Measurements from ENCODE around the gene ZFYVE9.
A peak's percentile ranks its signal among the peaks of the same experiment; 100 is the strongest.

The ZFYVE9 gene

GRCh38 chr1:52305417-52306226 is 163.7 kb downstream of the ZFYVE9 start:
- Histone ChIP-seq H3K27ac (ENCODE audit: low read length) (no peak overlapping the region), H3K27me3 (ENCODE audit: insufficient read depth, low read length, poor library complexity) (no peaks in the 10 kb centered on the region)

GRCh38 chr1:52306227-52307006 is 164.5 kb downstream of the ZFYVE9 start:
- Histone ChIP-seq H4K20me1 (ENCODE audit: insufficient read depth, low read length) (no peaks in the 10 kb centered on the region), H3K9ac (ENCODE audit: low read depth, low read length) (no peak overlapping the region), H3K4me1 (ENCODE audit: insufficient read depth, low read length) (no peaks in the 10 kb centered on the region), H3K36me3 (ENCODE audit: insufficient read depth, low read length) (peaks cover 53% of the 10 kb centered on the region), H3K27ac (ENCODE audit: low read length) (0 out of 2 replicates have a peak overlapping the region, but pooled peaks have one; percentile 33), H3K79me2 (ENCODE audit: insufficient read depth, low read length) (no peaks in the 10 kb centered on the region), H3K4me3 (ENCODE audit: low read depth in 1 of 2, low read length in 2 of 2) (no peak overlapping the region), H3K27me3 (ENCODE audit: insufficient read depth, low read length, poor library complexity) (no peaks in the 10 kb centered on the region), H3K4me2 (ENCODE audit: insufficient read depth, low read length) (no peak overlapping the region), H2AFZ (ENCODE audit: low read depth, low read length) (no peak overlapping the region), H3K9me3 (ENCODE audit: insufficient read depth, low read length, severe bottlenecking) (no peaks in the 10 kb centered on the region)
- DNase-seq (no peak), ATAC-seq (ENCODE audit: insufficient read depth, low read depth) (no peak)
- TF ChIP-seq CTCF (IDR thresholded peaks at IDR 0.05; ENCODE audit: borderline replicate concordance, extremely low read depth, low read length, poor library complexity, severe bottlenecking) (no peak), EZH2 (IDR thresholded peaks at IDR 0.05; ENCODE audit: borderline replicate concordance, low read depth, low read length, severe bottlenecking) (no peak)

More at GRCh38 chr1:52305417-52306226, 163.7 kb downstream of the ZFYVE9 start:
- no peak overlapping the region for H3K4me3 ChIP-seq (ENCODE audit: low read depth in 1 of 2, low read length in 2 of 2)
- no peak overlapping the region for H3K4me2 ChIP-seq (ENCODE audit: insufficient read depth, low read length)
- H3K79me2 ChIP-seq (ENCODE audit: insufficient read depth, low read length), result no peaks in the 10 kb centered on the region
- no peaks in the 10 kb centered on the region for H3K4me1 ChIP-seq (ENCODE audit: insufficient read depth, low read length)
- no peaks in the 10 kb centered on the region for H4K20me1 ChIP-seq (ENCODE audit: insufficient read depth, low read length)
- no peak for TF ChIP-seq CTCF (IDR thresholded peaks at IDR 0.05; ENCODE audit: borderline replicate concordance, extremely low read depth, low read length, poor library complexity, severe bottlenecking)
- no peak for TF ChIP-seq EZH2 (IDR thresholded peaks at IDR 0.05; ENCODE audit: borderline replicate concordance, low read depth, low read length, severe bottlenecking)
- DNase-seq, result no peak
- H3K9me3 ChIP-seq (ENCODE audit: insufficient read depth, low read length, severe bottlenecking), result no peaks in the 10 kb centered on the region
- H2AFZ ChIP-seq (ENCODE audit: low read depth, low read length), result no peak overlapping the region
- H3K9ac ChIP-seq (ENCODE audit: low read depth, low read length), result no peak overlapping the region
- no peak for ATAC-seq (ENCODE audit: insufficient read depth, low read depth)
- peaks cover 55% of the 10 kb centered on the region for H3K36me3 ChIP-seq (ENCODE audit: insufficient read depth, low read length)

DNA sequence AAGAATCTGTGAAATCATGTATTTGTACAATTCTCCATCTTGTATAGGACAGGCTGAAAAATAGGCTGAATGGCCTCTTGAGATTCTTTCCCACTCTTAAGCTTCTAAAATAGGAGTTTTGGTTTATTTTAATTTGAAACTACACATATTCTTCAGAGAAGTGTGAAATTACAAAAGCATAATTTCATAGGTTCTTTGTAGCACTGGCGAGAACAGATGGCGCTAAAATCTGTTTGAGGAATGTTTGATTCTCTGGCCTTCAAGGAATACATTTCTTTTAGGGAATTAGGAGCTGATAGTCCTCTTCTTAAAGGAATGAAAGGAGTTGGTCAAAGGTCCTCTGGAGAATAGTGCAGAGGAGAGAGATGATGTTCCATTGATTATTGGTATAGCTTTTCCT is 179.2 kb downstream of the ZFYVE9 start:
- Histone ChIP-seq H3K9me3 (ENCODE audit: insufficient read depth, low read length, severe bottlenecking) (no peaks in the 10 kb centered on the region), H2AFZ (ENCODE audit: low read depth, low read length) (no peak overlapping the region), H4K20me1 (ENCODE audit: insufficient read depth, low read length) (no peaks in the 10 kb centered on the region), H3K4me3 (ENCODE audit: low read depth in 1 of 2, low read length in 2 of 2) (no peak overlapping the region), H3K27ac (ENCODE audit: low read length) (no peak overlapping the region), H3K79me2 (ENCODE audit: insufficient read depth, low read length) (no peaks in the 10 kb centered on the region), H3K4me2 (ENCODE audit: insufficient read depth, low read length) (no peak overlapping the region), H3K27me3 (ENCODE audit: insufficient read depth, low read length, poor library complexity) (no peaks in the 10 kb centered on the region), H3K9ac (ENCODE audit: low read depth, low read length) (no peak overlapping the region), H3K36me3 (ENCODE audit: insufficient read depth, low read length) (peaks cover 3% of the 10 kb centered on the region; the same call in 1 of the 2 replicates), H3K4me1 (ENCODE audit: insufficient read depth, low read length) (no peaks in the 10 kb centered on the region)
- no peak for ATAC-seq (ENCODE audit: insufficient read depth, low read depth)
- TF ChIP-seq CTCF (IDR thresholded peaks at IDR 0.05; ENCODE audit: borderline replicate concordance, extremely low read depth, low read length, poor library complexity, severe bottlenecking), result no peak
- no peak for TF ChIP-seq EZH2 (IDR thresholded peaks at IDR 0.05; ENCODE audit: borderline replicate concordance, low read depth, low read length, severe bottlenecking)
- DNase-seq, result no peak

Data from DND-41 (cell line).